NK-92 treated with Interleukin-12 subunit alpha and Interleukin-12 subunit beta, amount 100 ng/mL, for 24 hours (cell line): ENCODE measurements around the gene STX5.
"Not testable (repeated sequence)": the region's sequence is repeated elsewhere in the genome, so short reads cannot be mapped to it uniquely, and the experiment has no call there.

Experiments used
- DNase-seq: peaks from one replicate; lab custom pipeline; 2025; lab: John Stamatoyannopoulos, UW

The STX5 gene

GRCh38 chr11:62854013-62854824 lies 22.4 kb upstream of the STX5 start:
- DNase-seq = no peak

- no peak for DNase-seq
Measured at GRCh38 chr11:62853279-62853965, 21.6 kb upstream of the STX5 start.

DNA sequence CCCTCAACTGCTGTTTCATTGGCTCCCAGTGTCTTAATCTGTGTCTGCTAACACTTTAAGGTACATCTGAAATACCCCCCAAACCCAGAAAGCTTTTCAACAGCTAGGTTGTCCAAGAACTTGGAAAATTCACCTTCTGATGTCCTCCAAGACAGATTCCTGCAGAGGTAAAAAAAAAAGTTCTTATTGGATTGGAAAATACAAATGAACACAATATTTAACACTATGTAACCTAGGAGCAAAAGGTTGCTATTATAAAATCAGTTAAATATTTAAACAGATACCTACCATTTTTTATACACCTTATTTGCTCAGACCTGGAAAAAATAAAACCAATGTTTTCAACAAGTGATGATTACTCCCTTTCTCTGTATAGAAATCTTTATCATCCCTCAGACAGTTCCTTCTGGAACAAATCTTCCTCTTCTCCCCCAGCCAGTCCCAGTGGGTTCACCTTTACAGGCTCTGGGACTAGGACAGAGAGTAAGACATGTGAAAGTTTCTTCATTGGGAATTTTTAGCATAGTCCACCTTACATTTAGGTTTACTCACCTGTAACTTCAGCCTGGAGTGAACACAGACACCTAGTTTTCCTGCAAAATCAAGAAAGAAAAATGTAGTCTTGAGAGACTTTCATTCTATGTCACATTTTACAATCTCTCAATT lies 20.8 kb upstream of the STX5 start:
- no peak for DNase-seq

DNA sequence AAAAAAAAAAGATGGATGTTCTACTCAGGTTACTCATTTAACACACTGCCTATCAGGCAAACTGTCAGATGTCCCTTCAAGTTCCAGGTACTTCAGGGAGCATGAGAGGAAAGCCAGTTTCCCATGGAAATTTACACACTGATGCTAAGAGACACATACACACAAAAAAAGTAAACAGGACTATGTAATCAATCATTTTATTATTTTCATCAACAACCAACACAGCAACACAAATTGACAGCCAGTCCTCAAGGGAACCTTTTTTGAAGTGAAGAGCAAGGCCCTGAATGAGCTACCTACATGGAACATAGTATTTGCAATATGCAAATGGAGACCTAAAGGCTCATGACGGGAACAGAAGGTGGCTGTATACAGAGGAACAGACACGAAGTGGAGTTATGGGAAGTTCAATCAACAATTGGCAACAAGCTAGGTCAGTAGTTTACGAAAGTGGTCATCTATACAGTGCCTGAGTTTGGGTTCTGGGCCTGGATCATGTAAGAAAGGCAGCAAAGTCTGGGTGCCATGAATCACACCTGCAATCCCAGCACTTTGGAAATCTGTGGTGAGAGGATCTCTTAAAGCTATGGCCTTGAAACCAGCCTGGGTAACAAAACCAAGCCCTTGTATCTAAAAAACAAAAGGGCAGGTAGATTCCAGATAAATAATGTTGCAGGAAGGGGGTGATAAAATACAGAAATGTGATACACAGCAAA lies 20.1 kb upstream of the STX5 start:
- no peak for DNase-seq

DNA sequence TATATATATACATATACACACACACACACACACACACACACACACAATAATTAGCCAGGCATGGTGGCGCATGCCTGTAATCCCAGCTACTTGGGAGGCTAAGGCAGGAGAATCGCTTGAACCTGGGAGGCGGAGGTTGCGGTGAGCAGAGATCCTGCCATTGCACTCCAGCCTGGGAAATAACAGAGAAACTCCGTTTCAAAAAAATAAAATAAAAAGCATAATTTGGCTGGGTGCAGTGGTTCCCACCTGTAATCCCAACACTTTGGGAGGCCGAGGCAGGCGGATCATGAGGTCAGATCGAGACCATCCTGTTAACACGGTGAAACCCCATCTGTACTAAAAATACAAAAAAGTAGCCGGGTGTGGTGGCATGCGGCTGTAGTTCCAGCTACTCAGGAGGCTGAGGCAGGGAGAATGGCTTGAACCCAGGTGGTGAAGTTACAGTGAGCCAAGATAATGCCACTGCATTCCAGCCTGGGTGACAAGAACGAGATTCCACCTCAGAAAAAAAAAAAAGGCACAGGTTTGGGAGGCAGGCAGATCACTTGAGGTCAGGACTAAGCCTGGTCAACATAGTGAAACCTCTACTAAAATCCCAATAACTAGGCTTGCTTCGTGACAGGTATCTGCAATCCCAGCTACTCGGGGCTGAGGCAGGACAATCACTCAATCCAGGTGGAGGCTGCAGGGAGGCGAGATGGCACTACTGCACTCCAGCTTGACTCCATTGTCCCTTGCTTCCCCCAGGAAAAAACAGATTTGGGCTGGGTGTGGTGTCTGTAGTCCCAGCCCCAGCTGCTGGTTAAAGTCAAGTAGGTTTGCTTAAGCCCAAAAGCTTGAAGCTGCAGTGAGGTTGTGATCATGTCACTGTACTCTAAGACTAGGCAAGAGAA lies 19.3 kb upstream of the STX5 start:
- DNase-seq = no peak

GRCh38 chr11:62847767-62848314 lies 16.0 kb upstream of the STX5 start:
- DNase-seq = no peak

- DNase-seq = no peak
Measured at GRCh38 chr11:62846177-62846576, 14.3 kb upstream of the STX5 start.

- no peak for DNase-seq
Measured at GRCh38 chr11:62844154-62844553, 12.3 kb upstream of the STX5 start.

GRCh38 chr11:62843466-62843865 lies 11.6 kb upstream of the STX5 start:
- no peak for DNase-seq

- DNase-seq = not testable (repeated sequence)
Measured at GRCh38 chr11:62842891-62843290, 11.0 kb upstream of the STX5 start.

DNA sequence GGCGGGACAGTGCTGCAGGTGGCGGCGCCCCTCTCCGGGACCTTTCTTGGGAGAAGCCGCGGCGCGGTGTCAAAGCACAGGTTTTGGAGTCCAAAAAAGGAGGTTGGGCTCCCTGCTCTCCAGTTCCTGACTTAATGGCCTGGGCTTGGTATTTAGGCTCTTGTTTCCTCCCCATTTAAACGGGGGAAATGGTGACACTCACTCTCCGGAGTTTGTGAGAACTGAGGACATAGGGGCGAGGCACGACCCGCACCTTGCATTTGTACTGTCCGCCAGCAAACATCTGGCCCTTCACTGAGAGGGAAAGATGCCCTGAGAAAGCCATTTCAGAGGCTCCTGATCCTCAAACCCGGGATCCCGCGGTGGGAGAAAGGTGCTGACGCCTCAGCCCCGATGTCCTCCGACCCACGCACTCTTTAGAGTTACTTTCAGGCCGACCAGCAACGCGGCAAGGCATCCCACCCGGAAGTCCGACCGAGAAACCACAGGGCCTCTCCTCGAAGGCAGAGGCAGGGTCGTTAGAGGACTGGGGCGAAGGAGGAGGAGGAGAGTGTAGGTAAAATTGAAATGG lies 10.4 kb upstream of the STX5 start:
- no peak for DNase-seq

DNA sequence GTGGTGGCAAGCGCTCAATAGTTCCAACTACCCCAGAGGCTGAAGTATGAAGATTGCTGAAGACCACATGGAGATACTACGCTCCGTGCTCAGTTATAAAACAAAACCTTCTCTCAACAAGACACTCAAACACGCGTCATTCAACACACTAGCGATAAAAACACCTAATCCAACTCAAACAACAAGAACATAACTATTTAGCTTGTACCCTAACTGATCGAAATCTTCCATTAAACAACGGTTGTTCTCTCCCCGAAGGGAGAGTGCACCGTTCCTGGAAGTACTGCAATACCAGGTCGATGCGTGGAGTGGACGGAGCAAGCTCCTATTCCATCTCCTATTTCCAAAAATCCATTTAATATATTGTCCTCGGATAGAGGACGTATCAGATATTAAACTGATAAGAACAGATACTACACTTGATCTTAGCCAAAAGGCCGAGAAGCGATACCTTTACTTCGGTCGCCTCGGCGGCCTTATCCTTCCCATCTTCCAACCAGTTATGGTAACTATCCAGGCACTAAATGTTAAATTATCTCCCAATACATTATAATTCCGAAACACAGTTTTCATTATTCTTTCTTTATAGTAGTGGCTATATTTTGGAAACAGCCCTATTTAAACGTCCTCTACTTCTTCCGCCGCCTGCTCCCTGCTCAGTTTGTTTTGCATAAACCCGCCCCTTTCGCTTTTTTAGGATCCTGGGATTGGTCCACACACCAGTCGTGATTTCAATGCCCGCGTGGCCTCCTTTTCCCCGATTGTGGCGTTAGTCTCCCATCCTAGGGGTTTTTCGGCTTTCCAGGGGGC lies 9.7 kb upstream of the STX5 start:
- DNase-seq = peak; percentile 75

- peak; percentile 86 for DNase-seq
Measured at GRCh38 chr11:62840721-62841360, 9.0 kb upstream of the STX5 start.

DNA sequence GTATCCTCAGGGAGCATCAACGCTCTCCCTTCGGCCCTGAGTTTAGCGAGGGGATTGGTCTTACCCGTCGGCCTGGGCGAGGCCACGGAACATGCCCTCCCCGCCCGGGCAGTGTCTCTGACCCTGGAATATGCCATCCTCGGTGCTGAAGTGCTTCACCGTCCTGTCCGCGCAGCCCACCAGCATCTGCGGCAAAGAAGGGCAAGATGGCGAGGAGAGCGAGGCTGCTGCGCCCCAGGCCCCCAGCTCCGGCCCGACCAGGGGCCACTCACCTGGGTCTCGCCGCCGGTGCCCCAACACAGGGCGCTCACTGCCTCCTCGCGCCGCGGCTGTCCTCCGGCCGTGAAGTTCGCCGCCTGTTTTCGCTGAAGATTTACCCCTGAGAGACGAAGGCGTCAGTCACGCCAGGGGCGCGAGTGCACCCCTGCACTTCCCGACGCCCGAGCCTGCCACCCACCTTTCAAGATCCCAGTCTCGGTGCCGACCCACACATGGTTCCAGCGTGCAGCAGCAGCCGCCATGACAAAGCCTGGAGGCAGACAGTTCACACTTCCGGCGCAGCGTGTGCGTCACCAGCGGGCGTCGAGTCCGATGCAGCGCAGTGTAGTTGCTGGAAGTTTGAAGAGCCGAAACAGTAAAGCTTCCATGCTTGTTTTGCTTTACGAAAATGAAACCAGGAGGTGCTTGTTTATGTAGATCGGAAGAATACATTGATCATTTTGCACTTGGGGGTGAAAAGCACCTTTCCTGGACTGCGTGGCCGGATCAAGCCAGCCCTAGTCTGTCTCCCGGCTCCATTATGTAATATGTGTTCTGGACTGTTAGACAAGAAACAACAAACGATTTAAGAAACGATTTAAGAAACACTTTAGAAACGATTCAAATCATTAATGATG lies 7.4 kb upstream of the STX5 start, which contains the start of gene WDR74:
Gene WDR74, minus strand, starts transcription at position 541 of the 896 bp plus-strand sequence. Its CDS starts 20 bp downstream, at position 521.
- peak; percentile 76 for DNase-seq

GRCh38 chr11:62835336-62835735 lies 3.5 kb upstream of the STX5 start:
- no peak for DNase-seq

DNA sequence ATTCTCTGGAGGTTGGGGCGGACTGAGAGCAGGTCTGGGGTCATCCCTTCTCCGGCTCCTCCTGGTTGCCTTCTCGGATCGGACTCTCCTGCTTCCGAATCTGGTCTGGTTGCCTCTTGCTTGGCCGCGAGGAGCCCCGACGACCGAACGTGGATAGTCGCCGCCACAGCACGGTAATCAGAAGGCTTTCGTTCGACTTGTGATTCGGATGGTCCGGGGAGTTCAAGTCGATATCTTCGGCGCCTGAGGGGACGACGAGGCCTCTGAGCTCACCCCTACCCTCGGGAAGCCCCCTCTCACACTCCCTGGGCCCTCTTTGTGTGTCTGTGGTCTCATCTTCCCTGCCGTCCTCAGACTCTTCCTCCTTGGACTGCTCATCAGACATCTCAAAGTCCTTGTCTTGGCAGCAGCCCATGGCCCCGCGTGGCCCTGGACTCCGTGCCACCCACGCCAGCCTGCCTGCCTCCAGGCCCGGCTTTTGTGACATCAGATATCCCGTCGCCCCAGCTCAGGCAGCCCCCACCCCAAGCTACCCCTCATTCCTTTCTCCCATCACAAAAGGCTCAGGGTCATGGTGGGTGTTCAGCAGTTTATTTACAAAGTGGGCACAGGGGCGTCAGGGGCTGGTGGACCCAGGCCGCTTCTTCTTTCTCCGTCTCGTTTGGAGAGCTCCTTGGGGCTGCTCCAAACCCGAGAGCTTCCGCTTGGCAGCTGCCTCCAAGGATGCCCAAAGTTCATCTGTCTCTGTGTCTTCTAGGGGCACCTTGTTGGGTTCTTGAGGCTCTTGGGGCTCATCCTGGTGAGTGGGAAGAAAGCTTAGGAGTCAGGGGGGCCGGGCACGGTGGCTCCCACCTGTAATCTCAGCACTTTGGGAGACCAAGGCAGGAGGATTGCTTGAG lies 734 bp upstream of the STX5 start, which contains the start of gene TEX54:
Gene TEX54, minus strand, starts transcription at position 506 of the 899 bp plus-strand sequence.
- no peak for DNase-seq
